SK-N-SH treated with all-trans-retinoic acid at 6 μM for 48 hours (cell line): Measurements from ENCODE around the gene UBA6.

Source experiments
- ATAC-seq: fragments of 200-7000 bp; cut with Tn5 transposase; 3 replicates; pipeline ENCODE4 v1.9.1; 2020; ENCODE audit warnings: mild to moderate bottlenecking, moderate library complexity
- BACH2 ChIP-seq: fragments of 250-450 bp; sonication (Bioruptor Pico); IDR thresholded peaks from 2 replicates; pipeline ENCODE4 v1.9.0; 2021; ENCODE audit warnings: mild to moderate bottlenecking, borderline replicate concordance
- CSDC2 ChIP-seq: fragments of 250-450 bp; sonication (Bioruptor Pico); IDR thresholded peaks from 2 replicates; pipeline ENCODE4 v1.5.0; 2020; ENCODE audit warnings: mild to moderate bottlenecking, moderate library complexity
- CSRNP3 ChIP-seq: fragments of 250-450 bp; sonication (Bioruptor Pico); IDR thresholded peaks from 2 replicates; pipeline ENCODE4 v1.5.1; 2021; ENCODE audit warnings: mild to moderate bottlenecking, moderate library complexity
- ESRRG ChIP-seq: fragments of 250-450 bp; sonication (Bioruptor Pico); IDR thresholded peaks from 2 replicates; pipeline ENCODE4 v1.6.1; 2021; ENCODE audit warnings: mild to moderate bottlenecking
- GLIS3 ChIP-seq: fragments of 250-450 bp; sonication (Bioruptor Pico); IDR thresholded peaks from 2 replicates; pipeline ENCODE4 v1.5.0; 2020; ENCODE audit warnings: mild to moderate bottlenecking, moderate library complexity
- OSR1 ChIP-seq: fragments of 250-450 bp; sonication (Bioruptor Pico); IDR thresholded peaks from 2 replicates; pipeline ENCODE4 v1.8.0; 2022; ENCODE audit warnings: moderate library complexity, mild to moderate bottlenecking, inconsistent platforms
- PATZ1 ChIP-seq: fragments of 250-450 bp; sonication (Bioruptor Pico); IDR thresholded peaks from 2 replicates; pipeline ENCODE4 v1.8.0; 2020; ENCODE audit warnings: mild to moderate bottlenecking, moderate library complexity, borderline replicate concordance
- POU6F1 ChIP-seq: fragments of 250-450 bp; sonication (Bioruptor Pico); IDR thresholded peaks from 2 replicates; pipeline ENCODE4 v1.8.0; 2021; ENCODE audit warnings: low read depth, mild to moderate bottlenecking, moderate library complexity, borderline replicate concordance
- RARB ChIP-seq: fragments of 250-450 bp; sonication (Bioruptor Pico); IDR thresholded peaks from 2 replicates; pipeline ENCODE4 v1.8.0; 2021; ENCODE audit warnings: mild to moderate bottlenecking, moderate library complexity
- SNAI2 ChIP-seq: fragments of 250-450 bp; sonication (Bioruptor Pico); IDR thresholded peaks from 2 replicates; pipeline ENCODE4 v1.5.0; 2020; ENCODE audit warnings: mild to moderate bottlenecking, moderate library complexity
- TCF4 ChIP-seq: fragments of 250-450 bp; sonication (Bioruptor Pico); IDR thresholded peaks from 2 replicates; pipeline ENCODE4 v1.8.0; 2021; ENCODE audit warnings: mild to moderate bottlenecking, moderate library complexity, borderline replicate concordance
- TOX ChIP-seq: fragments of 250-450 bp; sonication (Bioruptor Pico); IDR thresholded peaks from 2 replicates; pipeline ENCODE4 v1.8.0; 2021; ENCODE audit warnings: mild to moderate bottlenecking, moderate library complexity, borderline replicate concordance
- TSHZ2 ChIP-seq: fragments of 250-450 bp; sonication (Bioruptor Pico); IDR thresholded peaks from 2 replicates; pipeline ENCODE4 v1.5.0; 2020; ENCODE audit warnings: mild to moderate bottlenecking, moderate library complexity
- ZC3H10 ChIP-seq: fragments of 250-450 bp; sonication (Bioruptor Pico); IDR thresholded peaks from 2 replicates; pipeline ENCODE4 v1.5.1; 2021; ENCODE audit warnings: mild to moderate bottlenecking, moderate library complexity
- ZFP3 ChIP-seq: fragments of 250-450 bp; sonication (Bioruptor Pico); IDR thresholded peaks from 2 replicates; pipeline ENCODE4 v1.5.0; 2020; ENCODE audit warnings: mild to moderate bottlenecking, moderate library complexity
- ZFP30 ChIP-seq: fragments of 450-650 bp; formaldehyde crosslinking; IDR thresholded peaks from 2 replicates; pipeline ENCODE4 v1.5.0; 2022; ENCODE audit warnings: mild to moderate bottlenecking, moderate library complexity
- ZNF565 ChIP-seq: fragments of 450-650 bp; formaldehyde crosslinking; conservative IDR thresholded peaks from 2 replicates; pipeline ENCODE4 v1.5.0; 2020; ENCODE audit warnings: low read depth, mild to moderate bottlenecking, moderate library complexity
- ZNF70 ChIP-seq: fragments of 450-650 bp; formaldehyde crosslinking; IDR thresholded peaks from 2 replicates; pipeline ENCODE4 v1.5.0; 2020; ENCODE audit warnings: mild to moderate bottlenecking, moderate library complexity

UBA6 gene

GRCh38 chr4:67699603-67700002 lies 1.4 kb downstream of the UBA6 start:
- TF ChIP-seq ZFP3 (CRISPR knock-in tag) (no peak), ESRRG (no peak), TOX (CRISPR knock-in tag) (no peak), CSRNP3 (no peak), POU6F1 (no peak), CSDC2 (CRISPR knock-in tag) (no peak), SNAI2 (no peak), RARB (CRISPR knock-in tag) (no peak), ZC3H10 (CRISPR knock-in tag) (no peak)
- ATAC-seq, result no peak

GRCh38 chr4:67697860-67698687 lies 2.9 kb downstream of the UBA6 start:
- ATAC-seq, result no peak

GRCh38 chr4:67696061-67696460 lies 4.9 kb downstream of the UBA6 start:
- ATAC-seq, result no peak
- no peak for TF ChIP-seq GLIS3 (CRISPR knock-in tag)
- no peak for TF ChIP-seq TSHZ2 (CRISPR knock-in tag)
- TF ChIP-seq ZNF70 (CRISPR knock-in tag), result no peak
- no peak for TF ChIP-seq TOX (CRISPR knock-in tag)
- TF ChIP-seq BACH2, result no peak
- no peak for TF ChIP-seq ZFP30 (CRISPR knock-in tag)
- TF ChIP-seq ZC3H10 (CRISPR knock-in tag), result no peak
- TF ChIP-seq TCF4, result no peak

More at GRCh38 chr4:67697860-67698687, 2.9 kb downstream of the UBA6 start:
- no peak for TF ChIP-seq ESRRG
- no peak for TF ChIP-seq ZFP3 (CRISPR knock-in tag)
- no peak for TF ChIP-seq POU6F1
- TF ChIP-seq ZC3H10 (CRISPR knock-in tag), result no peak
- TF ChIP-seq ZFP30 (CRISPR knock-in tag), result no peak
- TF ChIP-seq SNAI2, result no peak
- TF ChIP-seq CSRNP3, result no peak
- no peak for TF ChIP-seq ZNF70 (CRISPR knock-in tag)
- no peak for TF ChIP-seq TCF4
- no peak for TF ChIP-seq PATZ1 (CRISPR knock-in tag)
- no peak for TF ChIP-seq ZNF565
- TF ChIP-seq RARB (CRISPR knock-in tag), result no peak
- no peak for TF ChIP-seq OSR1
